ENCODE measurements around the gene IL25. TPM values are rescaled to one million over a fixed set of nuclear protein-coding genes. Genes with fewer than 3 reads are reported as not detected.
A peak's percentile ranks its signal among the peaks of the same experiment; 100 is the strongest.

IL25 gene
- total and polyA plus RNA-seq, 2 of the 13 experiments (the other 11 are each of a cell fraction or from before 2014, with no cell fraction given) = not detected

DNA sequence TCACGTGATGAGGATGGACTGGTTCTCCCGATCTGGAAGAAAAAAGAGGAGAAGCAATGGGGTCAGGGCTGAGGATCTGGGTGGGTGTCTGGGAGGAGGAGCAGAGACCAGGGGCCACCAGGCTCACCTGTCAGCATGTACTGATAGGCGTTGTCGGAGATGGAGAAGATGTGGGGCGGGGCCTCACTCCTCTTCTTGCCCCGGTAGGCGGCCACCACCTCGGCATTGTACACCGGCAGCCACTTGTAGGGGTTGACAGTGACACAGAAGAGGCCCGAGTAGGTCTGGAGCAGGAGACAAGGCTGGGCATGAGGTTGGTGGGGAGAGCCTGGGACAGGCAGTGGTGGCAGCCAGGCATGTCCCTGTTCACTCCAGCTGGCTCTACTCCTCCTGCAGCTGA is 32.5 kb downstream of the IL25 start:
- in situ Hi-C loops (cut with HindIII; ENCODE audit: extremely low pct_ligation_motif_present, low pct_unique_long_range_greater_than_20kb) = no loop called here
- POLR2A ChIA-PET = no interaction called here
- no peaks in the 10 kb centered on the region for H3K79me2 ChIP-seq (ENCODE audit: insufficient read depth, low read length)
- DNase-seq (ENCODE audit: low spot score) = no peak
- no peak overlapping the region for H3K9ac ChIP-seq (ENCODE audit: insufficient read depth, low read depth, low read length)
- H3K9me3 ChIP-seq (ENCODE audit: low read length) = no peaks in the 10 kb centered on the region
- H3K36me3 ChIP-seq (replicated peaks in 1 of 2; ENCODE audit: control insufficient read depth in 1 of 2, insufficient read depth in 2 of 2, low read length in 2 of 2) = no peaks in the 10 kb centered on the region
- no peak for ATAC-seq
- no peak for FAIRE-seq
- no peaks in the 10 kb centered on the region for H4K20me1 ChIP-seq (ENCODE audit: insufficient read depth, low read length)
- no peak overlapping the region for H3K27ac ChIP-seq (ENCODE audit: extremely low read length, insufficient read depth, low read length)
- BruUV-seq (replicated peaks) = no TSS peak
- no peak overlapping the region for H2AFZ ChIP-seq (ENCODE audit: low read length)
- CTCF ChIA-PET (ENCODE audit: low intra/inter-chr PET ratio, low total read pairs) = no interaction called here
- intact Hi-C loops (cut with micrococcal nuclease; ENCODE audit: unreplicated experiment) = no loop called here
- no peak for TF ChIP-seq KDM5A (IDR thresholded peaks at IDR 0.05; ENCODE audit: borderline replicate concordance, low read length)
- no peak overlapping the region for H3K4me3 ChIP-seq (replicated peaks in 1 of 3; ENCODE audit: insufficient read depth in 1 of 3, low read depth in 2 of 3, low read length in 3 of 3)
- whole genome bisulfite sequencing (ENCODE audit: low lambda C conversion rate) = 20% methylated on average over 10 of the region's 10 CpGs
- H3K4me1 ChIP-seq (ENCODE audit: insufficient read depth, low read length) = no peaks in the 10 kb centered on the region
- peaks cover 49 to 95% of the 10 kb centered on the region in 2 experiments; a peak in 4 of 5 replicates for H3K27me3 ChIP-seq (ENCODE audit: control insufficient read depth in 1 of 2, insufficient read depth in 2 of 2, low read length in 2 of 2)
- H3K4me2 ChIP-seq (ENCODE audit: low read depth, low read length) = no peak overlapping the region

DNA sequence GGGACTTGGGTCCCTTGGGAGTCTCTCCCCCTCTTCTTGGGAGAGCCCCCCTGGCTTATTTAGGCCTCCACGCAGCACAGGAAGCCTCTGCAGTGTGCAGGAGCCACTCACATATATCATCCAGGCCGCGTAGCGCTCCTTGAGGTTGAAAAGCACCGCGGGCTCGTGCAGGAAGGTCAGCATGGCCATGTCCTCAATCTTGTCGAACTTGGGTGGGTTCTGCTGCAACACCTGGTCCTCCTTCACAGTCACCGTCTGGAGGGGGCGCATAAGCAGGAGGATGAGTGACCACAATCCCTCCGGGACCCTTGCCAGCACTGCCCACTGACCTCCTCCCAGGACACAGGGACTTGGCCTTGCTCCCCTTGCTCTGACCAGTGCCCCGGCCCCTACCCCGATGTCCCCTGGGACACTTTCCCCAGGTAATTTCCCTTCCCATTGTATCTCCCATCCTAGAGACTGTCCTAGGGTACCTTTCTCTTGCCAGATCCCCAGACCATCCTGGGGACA is 33.0 kb downstream of the IL25 start:
- Histone ChIP-seq H3K27ac (ENCODE audit: extremely low read length, insufficient read depth, low read length) (no peak overlapping the region), H3K27me3 (ENCODE audit: control insufficient read depth in 1 of 2, insufficient read depth in 2 of 2, low read length in 2 of 2) (peaks cover 54 to 97% of the 10 kb centered on the region in 2 experiments; a peak in 4 of 5 replicates), H3K4me2 (ENCODE audit: low read depth, low read length) (no peak overlapping the region), H2AFZ (ENCODE audit: low read length) (no peak overlapping the region), H3K4me3 (replicated peaks in 1 of 3; ENCODE audit: insufficient read depth in 1 of 3, low read depth in 2 of 3, low read length in 3 of 3) (no peak overlapping the region), H3K9me3 (ENCODE audit: low read length) (no peaks in the 10 kb centered on the region), H3K9ac (ENCODE audit: insufficient read depth, low read depth, low read length) (no peak overlapping the region), H3K79me2 (ENCODE audit: insufficient read depth, low read length) (no peaks in the 10 kb centered on the region), H3K36me3 (replicated peaks in 1 of 2; ENCODE audit: control insufficient read depth in 1 of 2, insufficient read depth in 2 of 2, low read length in 2 of 2) (no peaks in the 10 kb centered on the region), H3K4me1 (ENCODE audit: insufficient read depth, low read length) (no peaks in the 10 kb centered on the region), H4K20me1 (ENCODE audit: insufficient read depth, low read length) (no peaks in the 10 kb centered on the region)
- ChIA-PET POLR2A (no interaction called here), CTCF (ENCODE audit: low intra/inter-chr PET ratio, low total read pairs) (no interaction called here)
- BruUV-seq (replicated peaks) = no TSS peak
- ATAC-seq (no peak), DNase-seq (ENCODE audit: low spot score) (no peak), FAIRE-seq (no peak)
- intact Hi-C loops (cut with micrococcal nuclease; ENCODE audit: unreplicated experiment) (no loop called here), in situ Hi-C loops (cut with HindIII; ENCODE audit: extremely low pct_ligation_motif_present, low pct_unique_long_range_greater_than_20kb) (no loop called here)
- no peak for TF ChIP-seq ZNF317 (CRISPR knock-in tag; IDR thresholded peaks at IDR 0.05)
- TF ChIP-seq, protein P1, sequence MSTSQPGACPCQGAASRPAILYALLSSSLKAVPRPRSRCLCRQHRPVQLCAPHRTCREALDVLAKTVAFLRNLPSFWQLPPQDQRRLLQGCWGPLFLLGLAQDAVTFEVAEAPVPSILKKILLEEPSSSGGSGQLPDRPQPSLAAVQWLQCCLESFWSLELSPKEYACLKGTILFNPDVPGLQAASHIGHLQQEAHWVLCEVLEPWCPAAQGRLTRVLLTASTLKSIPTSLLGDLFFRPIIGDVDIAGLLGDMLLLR (CRISPR knock-in tag; IDR thresholded peaks at IDR 0.05) = 0 out of 2 replicates have a peak, but pooled peaks have one; percentile 31
- no peak for TF ChIP-seq HNRNPK (IDR thresholded peaks at IDR 0.05; ENCODE audit: low read depth, low read length, poor library complexity, severe bottlenecking)
- no peak for TF ChIP-seq ZSCAN30 (CRISPR knock-in tag; IDR thresholded peaks at IDR 0.05)
- 41% methylated on average over 13 of the region's 13 CpGs for WGBS (ENCODE audit: low lambda C conversion rate)

All from HepG2 (cell line).